Stimulated activated CD8-positive, alpha-beta memory T cell treated with anti-CD3 and anti-CD28 coated beads, Interleukin-4, amount 100 ng/mL, for 1 hour (primary cell): ENCODE results near the gene NINJ2.
"Not testable (repeated sequence)": the region's sequence is repeated elsewhere in the genome, so short reads cannot be mapped to it uniquely, and the experiment has no call there.

ENCODE experiments used
- DNase-seq, 2 donors: peaks; one replicate each; pipeline ENCODE4 v3.0.0-alpha.2; 2020; ENCODE audit warnings: low read depth in 2 of 2, low spot score in 1 of 2

Gene NINJ2, protein sequence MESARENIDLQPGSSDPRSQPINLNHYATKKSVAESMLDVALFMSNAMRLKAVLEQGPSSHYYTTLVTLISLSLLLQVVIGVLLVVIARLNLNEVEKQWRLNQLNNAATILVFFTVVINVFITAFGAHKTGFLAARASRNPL

DNA sequence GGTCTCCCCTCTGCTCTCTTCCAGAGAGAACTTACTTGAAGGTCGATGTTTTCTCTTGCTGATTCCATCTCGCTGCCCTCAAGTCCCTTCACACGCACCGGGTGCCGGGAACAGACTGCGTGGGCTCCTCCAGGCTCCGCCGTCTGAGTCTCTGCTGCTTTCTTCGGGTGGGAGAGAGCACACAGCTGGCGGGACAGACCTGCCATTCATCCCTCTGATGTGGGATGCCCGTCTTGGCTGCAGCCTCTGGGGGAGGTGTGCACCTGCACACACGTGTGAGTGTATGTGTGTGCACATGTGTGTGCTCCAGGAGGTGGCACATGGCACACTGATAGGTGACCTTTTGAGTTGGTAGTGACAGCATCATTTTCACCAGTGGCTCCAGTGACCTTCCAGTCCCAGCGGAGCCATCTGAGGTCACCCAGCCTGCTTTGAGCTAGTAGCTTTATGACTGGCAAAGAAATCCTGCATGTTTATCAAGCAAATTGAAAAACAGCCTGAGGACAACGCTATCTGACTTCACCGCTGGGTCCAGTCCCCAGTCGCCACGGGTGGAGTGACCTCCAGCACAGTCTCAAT is at the start of gene NINJ2:
Gene NINJ2 (minus strand): TSS at position 153 of the 579 bp plus-strand sequence. CDS start 85 bp downstream, at position 68.
- DNase-seq: no peak

DNA sequence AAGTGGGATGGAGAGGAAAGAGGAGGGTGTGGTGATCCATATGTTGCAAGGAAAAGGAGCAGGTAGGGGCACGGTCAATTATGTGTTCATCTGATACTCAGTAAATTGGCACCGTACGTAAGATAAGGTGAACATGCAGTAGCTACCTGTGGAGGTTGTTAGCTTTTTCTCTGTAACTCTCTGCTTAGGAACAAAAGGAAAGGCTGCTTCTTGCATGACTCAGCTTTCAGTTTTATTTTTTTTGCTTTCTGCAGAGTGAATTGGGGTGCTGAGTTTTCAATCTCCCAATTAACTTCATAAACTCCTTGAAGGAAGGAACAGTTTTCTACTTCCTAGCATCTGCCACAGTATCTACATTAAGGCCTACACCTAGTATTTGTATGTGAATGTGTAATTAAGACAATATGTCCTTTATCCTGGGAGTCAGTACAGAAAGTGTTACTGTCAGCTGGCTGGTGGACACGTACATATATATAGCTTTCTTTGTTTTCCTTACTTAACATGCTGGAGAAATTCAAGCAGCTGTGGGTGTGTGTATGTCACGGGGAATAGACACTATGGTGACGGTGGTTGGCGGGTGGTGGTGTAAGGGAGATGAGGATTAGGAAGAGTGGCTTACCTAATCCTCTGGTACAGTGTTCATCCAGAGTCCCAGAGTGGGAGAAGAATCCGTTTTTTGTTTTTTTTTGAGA is 49.1 kb upstream of the NINJ2 start:
- no peak for DNase-seq

DNA sequence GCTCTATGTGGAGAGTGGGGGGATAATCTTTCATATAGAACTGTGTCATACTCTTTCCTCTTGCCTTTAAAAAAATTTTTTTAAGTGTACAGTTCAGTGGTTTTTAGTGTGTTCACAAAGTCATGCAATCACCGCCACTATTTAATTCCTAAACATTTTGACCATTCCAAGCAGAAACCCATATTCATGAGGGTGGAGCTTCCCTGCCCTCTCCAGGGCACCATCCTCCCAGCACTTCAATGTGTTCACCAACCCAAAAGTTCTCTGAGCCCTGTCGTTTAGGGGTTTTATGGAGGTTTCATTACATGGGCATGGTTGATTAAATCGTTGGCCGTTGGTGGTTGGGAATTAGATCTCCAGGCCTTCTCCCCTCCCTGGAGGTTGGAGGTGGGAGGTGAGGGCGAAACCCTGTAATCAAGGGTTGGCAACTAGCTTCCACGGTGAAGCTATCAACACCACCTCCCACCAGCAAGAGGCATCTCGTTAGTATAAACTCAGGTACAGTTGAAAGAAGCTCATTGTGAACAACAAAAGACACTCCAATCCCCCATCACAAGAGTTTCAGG is 46.3 kb upstream of the NINJ2 start:
- DNase-seq: no peak

DNA sequence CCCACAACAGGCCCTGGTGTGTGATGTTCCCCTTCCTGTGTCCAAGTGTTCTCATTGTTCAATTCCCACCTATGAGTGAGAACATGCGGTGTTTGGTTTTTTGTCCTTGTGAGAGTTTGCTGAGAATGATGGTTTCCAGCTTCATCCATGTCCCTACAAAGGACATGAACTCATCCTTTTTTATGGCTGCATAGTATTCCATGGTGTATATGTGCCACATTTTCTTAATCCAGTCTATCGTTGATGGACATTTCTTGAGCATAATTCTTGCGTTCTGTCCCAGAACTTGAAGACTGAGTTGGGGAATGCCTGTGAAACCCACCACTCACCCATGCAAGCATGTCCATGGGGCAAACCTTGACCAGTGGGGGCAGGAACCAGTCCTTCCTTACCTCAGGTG is 44.8 kb upstream of the NINJ2 start:
- not testable (repeated sequence) for DNase-seq

DNA sequence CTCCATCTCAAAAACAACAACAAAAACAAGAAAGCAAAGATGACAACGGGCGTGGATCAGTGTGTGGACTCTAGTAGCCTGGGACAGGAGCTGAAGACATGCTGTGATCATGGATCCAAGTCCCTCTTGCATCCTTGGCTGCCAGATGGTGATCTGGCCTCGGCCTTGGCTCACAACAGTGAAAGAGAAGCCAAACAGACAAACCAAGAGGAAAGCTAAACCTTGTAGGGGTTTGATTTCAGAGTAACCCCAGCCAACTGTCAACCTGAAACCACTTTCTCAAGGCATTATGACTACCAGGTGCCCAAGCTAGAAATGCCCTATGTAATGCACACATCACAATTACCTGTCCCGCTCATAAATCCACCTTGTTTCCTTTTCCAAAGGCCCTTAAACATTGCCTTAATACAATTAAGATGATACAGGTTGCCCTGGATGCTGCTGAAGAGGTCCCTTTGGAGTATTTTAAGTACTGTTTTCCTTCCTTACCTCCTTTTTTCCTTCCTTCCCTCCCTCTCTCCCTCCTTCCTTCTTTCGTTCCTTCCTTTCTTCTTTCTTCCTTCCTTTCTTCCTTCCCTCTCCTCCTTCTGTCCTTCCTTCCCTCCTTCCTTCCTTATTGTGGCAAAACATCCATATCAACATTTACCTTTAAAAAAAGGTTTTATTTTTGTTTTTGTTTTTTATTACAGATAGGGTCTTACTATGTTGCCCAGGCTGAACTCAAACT is 41.4 kb upstream of the NINJ2 start:
- no peak for DNase-seq

DNA sequence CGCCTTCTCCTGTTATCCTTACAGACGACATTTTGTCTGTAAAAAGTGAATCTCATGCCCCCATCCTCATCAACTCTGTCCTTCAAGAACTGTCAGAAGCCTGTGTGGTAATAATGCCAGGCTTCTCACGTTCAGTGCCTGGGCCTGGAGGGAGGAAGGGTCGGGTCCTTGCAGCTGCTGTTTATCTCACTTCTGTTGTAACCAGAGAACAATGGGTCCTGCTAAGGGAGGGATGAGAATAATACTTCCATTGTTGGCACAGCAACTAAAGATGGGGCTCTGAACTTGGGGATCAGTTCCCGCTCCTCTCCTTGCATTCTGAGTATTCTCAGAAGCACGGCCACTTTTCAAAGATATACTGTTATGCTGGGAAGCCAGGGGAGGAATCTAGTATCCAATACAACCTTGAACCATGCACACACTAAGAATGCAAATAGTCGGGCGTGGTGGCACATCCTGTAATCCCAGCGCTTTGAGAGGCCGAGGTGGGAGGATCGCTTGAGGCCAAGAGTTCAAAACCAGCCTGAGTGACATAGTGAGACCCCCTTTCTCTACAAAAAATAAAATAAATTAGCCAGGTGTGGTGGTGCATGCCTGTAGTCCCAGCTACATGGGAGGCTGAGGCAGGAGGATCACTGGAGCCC is 38.8 kb upstream of the NINJ2 start:
- DNase-seq: no peak

DNA sequence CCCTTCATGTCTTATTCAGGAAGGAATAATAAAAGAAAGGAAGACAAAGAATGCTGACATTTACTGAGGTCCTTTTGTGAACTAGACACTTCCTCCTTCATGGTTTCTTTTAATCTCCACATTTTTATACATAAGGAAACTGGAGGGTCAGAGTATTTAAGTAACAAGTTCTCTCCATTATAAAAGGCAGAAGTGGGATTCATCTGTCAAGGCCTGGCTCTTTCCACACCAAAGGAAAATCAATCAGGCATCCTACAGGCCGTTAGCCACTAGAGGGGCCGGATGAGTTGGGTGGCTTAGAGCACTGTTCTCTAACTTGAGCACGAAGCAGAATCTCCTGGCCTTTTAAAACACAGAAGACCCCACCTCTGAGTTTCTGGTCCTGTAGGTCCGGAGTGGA is 36.8 kb upstream of the NINJ2 start:
- no peak for DNase-seq

DNA sequence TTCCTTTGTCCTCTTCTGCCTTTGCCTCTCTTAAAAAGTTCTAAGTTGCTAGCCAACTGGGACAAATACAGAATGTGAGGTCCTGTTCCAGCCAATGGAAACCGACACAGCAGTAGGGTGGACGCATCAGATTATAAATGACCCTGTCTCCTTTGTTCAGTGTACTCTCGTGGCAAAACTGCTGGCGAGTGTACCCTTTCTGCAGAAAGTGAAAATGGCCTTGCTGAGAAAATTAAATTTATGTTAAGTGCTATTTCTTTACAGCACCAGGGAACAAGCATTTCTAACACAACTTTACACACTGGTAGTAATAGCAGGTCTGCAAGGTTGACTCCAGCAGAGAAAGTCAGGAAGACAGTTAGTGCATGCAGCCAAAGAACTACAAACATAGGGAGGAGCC is 35.0 kb upstream of the NINJ2 start:
- not testable (repeated sequence) for DNase-seq

DNA sequence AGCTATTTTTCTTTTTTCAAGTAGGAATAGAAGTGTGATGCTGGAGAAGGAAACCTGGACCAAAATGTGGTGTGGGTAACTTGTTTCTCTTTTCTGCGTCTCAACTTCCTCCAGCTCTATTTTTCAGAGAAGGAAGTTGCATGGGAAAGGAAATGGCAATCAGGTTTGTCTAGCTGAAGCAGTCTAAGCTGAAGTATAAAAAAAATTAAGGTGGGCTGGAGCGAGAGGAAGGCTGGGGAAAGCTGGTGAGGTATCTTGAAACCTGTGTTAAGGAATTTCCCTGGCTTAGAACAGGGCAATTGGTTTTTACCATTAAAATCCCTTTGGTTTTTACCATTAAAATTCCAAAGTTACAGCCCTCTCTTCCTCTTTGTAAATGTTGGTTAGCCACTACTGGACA is 34.2 kb upstream of the NINJ2 start:
- DNase-seq: no peak

DNA sequence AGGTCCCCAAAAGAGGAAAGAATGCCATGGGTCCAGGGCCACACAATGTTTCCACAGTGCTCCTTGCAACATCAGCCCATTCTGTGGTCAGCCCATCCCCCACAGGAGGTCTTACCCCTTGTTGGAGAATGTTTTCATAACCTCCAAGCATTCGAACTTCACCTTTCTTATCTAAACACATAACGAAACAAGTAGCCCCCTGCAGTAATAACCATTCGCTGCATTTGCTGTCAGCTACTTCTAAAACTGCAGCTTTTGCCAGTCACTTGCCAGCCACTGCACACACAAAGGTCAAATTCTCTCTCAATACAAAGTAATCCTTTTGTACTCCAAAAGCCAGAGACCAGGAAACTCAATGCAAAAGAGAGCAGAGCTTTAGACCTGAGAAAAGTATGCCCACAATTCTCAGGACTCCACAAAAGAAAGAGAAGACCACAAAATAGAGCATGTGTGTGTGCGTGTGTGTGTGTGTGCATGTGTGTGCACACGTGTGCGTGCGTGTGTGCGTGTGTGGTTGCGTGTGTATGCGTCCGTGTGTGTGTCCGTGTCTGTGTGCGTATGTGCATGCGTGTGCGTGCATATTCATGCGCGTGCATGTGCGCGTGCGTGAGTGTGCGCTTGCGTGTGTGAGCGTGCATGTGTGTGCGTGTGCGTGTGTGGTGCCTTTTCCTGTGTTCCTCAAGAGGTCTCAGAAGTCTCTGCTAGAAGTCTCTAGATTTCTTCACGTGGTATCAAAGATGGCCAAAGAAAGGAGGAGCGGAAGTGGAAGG is 31.7 kb upstream of the NINJ2 start:
- no peak for DNase-seq

DNA sequence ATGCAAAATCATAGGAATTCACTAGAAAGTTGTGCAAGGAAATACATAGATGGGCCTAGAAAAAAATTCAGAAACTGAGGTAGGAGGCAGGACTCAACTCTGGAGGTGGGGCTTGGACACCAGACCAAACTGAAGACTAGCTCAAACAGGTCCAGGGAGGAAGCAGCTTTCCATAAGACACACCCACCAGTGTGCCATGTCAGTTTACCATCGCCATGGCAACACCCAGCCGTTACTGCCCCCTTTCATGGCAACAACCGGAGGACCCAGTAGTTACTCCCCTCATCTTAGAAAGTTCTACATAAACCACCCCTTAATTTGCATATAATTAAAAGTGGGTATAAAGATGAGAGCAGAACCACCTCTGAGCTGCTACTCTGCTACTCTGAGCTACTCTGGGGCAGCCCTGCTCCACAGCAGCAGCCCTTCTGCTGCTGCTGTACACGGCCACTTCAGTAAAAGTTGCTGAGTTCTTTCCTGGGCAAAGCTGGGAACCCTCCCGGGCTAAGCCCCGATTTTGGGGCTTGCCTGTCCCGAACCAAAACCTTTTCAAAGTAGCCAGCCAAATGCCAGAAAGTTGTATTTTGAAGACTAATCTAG is 30.8 kb upstream of the NINJ2 start:
- DNase-seq: no peak

DNA sequence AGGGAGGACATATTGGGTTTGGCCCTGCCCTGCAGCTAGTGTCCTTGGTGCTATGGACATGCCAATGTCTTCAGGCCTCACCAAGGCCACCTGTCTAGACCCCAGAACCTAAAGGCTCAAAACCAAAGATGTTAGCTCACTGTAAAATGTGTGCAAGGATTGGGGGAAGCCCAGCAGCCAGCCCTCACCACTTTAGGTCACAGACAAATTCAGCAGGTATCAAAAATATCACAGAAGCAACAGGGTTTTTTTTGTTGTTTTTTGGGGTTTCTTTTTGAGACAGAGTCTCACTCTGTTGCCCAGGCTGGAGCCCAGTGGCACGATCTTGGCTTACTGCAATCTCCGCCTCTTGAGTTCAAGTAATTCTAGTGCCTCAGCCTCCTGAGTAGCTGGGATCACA is 29.0 kb upstream of the NINJ2 start:
- no peak for DNase-seq

DNA sequence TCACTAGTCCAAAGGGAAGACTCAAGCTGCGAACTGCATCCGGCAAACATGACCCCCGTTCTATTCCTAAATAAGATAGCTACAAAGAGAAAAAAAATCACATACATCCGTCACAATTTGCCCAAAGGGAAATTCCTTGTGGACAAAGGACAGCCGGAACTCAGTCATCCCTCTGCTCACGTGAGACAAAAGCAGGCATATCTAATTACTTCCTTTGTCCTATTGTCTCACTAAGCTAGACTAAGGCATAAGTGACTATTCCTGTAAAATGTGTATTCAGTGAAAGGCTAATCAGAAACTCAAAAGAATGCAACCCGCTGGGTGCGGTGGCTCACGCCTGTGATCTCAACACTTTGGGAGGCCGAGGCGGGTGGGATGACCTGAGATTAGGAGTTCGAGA is 27.2 kb upstream of the NINJ2 start:
- no peak for DNase-seq

DNA sequence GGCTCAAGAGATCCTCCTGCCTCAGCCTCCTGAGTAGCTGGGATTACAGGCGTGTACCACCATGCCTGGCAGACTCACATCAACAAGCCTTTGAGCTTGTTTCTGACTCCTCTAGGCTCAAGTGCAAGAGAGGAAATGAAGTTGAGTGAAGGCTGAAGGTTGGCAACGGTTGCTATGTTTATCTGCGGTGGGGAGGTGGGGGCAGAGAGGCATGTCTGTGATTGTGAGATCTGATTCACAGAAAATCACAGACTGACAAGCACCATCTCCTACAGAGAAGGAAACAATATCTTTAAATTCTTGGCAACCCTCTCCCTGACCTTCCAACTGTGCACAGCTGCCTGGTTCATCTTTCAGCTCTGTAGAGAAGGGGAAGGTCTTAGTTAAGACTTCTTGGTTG is 22.1 kb upstream of the NINJ2 start:
- DNase-seq: peak; percentile 55 to 67

DNA sequence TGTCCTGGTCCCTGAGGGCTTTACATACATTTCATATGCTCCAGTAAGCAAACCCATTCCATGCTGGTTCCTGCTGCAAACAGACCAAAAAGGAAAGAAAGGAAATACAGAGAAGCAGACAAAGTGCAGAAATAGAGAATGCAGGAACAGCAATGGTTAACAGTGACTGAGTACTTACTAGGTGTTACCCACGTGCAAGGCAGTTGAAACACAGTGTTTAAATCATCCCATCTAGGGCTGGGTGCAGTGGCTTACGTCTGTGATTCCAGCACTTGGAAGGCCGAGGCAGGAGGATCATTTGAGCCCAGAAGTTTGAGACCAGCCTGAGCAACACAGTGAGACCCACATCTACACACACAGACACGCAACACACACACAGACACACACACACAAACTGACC is 21.2 kb upstream of the NINJ2 start:
- no peak for DNase-seq

DNA sequence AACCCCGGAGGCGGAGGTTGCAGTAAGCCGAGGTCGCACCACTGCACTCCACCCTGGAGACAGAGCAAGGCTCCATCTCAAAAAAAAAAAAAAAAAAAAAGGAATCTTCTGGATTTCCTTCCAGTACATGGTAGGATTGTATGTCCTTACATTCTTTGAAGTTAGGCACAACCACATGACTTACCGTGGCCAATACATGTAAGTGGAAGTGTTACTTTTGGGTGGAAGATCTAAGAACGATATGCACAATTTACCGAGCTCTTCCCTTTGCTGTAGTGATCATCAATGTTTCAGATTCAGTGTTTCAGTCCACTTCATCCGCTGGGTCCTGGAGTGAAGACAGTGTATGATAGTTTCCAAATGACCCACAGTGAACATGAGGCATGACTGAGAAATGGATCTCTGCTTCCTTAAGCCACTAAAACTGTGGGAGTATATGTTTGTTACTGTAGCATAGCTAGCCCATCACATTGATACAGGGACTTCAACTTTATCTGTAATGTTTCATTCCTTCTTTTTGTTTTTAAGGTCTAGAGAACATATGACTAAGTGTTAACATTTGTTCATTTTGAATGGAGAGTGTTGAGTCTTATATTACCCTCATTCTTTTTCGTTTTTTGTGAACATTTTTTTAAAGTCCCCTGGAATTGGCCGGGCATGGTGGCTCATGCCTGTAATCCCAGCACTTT is 18.5 kb upstream of the NINJ2 start:
- no peak for DNase-seq

DNA sequence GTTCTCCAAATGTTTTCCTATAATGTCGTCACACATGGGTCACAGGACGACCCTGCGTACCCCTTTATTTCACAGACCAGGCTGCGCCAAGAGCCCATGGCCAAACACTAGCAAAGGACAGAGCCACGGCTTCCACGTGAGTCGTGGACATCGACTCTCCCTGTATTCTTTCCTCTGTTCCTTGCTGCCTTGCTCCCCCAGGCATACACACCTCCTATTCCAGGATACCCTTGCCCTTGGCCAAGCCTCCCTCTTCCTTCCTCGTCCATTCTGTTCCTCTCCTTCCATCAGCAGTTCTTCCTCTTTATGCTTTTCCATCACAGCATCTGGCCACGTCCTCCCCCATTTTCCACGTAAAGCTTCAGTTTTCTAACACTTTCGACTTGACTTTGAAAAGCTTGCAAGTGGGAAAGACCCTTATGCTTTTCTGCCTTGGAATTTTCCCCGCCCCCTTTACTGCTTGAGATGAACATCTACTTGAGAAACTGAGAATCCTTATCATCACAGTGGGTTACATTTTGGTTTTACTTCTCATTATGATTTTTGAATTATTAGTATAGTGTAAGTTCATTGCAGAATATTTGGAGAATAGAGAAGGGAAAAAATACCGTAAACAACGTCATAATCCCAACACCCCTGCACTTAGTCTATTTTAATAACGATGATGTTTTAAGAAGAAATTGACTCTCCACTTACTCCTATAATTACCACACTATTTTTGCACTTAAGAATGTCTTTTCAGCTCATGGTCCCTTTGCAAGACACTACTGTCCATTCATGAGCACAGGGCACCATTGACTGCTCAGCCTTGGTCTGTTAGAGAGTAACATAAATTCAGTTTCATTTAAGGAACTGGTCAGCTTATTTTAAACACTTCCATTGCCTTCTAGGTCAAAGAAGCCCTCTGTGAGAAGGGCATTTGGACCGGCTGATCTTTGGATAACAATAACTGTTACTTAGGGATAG is 15.8 kb upstream of the NINJ2 start:
- DNase-seq: no peak

DNA sequence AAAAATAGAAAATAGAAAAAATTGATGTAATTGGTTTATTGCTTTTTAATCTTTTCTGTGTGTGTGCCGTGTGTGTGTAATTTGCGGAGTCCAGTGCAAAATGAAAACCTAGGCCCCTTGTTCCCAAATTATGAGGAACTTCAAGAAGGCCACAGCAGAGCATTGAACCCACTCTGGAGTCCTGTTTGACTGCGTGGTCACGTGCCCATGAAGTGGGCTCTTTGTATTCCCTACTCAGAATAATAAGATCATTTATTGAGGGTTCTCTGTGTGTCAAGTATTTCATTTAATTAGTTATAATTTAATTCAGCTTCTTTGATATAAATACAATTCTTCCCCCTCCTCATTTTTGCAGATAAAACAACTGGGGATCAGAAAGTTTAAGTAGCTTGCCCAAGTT is 12.3 kb upstream of the NINJ2 start:
- DNase-seq: no peak
